ENCODE results near the gene TANGO6.

TANGO6 gene

DNA sequence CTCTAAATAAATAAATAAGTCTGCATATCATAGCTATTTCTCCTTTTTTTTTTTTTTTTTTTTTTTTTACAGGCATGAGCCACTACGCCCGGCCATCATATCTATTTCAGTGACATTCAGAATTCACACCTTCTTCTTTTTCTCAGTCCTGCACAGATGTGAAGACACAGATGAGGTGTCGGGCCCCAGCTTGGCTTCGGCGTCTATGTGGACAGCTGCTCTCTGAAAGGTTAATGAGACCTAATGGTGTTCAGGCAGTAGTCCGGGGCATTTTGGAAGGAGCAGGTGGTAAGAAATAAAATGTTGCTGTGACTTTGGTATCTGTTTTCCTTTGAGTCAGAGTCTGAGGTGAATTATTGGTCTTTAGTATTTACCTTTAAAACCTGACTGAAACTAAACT, 23.6 kb downstream of the TANGO6 start:
- DNase-seq (ENCODE audit: low spot score): no peak

DNA sequence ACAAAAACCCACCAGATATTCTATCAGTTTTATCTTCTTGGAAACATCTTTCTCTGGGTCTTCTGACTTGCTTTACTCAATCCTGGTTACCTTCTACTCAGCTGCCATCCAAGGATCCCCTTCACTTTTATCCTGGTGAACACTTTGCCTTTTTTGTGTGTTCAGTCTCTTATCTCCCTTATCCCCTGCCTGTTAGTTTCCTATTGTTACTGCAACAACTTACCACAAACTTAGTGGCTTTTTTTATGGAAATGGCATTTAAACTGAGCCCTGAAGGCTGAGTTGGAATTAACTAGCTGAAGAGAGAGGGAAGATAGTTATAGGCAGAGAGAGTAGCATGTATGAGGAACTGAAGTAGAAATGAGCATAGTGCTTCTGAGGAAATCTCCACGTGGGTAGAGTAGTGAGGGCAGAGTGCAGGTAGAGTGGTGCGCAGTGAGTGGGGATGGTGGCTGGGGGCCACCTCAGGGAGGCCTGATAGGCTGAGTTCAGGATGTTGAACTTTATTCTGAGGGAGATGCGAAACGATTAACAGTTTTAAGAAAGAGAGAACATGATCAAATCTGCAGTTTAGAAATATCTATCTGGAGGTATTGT, 26.3 kb downstream of the TANGO6 start:
- no peak for DNase-seq (ENCODE audit: low spot score)

DNA sequence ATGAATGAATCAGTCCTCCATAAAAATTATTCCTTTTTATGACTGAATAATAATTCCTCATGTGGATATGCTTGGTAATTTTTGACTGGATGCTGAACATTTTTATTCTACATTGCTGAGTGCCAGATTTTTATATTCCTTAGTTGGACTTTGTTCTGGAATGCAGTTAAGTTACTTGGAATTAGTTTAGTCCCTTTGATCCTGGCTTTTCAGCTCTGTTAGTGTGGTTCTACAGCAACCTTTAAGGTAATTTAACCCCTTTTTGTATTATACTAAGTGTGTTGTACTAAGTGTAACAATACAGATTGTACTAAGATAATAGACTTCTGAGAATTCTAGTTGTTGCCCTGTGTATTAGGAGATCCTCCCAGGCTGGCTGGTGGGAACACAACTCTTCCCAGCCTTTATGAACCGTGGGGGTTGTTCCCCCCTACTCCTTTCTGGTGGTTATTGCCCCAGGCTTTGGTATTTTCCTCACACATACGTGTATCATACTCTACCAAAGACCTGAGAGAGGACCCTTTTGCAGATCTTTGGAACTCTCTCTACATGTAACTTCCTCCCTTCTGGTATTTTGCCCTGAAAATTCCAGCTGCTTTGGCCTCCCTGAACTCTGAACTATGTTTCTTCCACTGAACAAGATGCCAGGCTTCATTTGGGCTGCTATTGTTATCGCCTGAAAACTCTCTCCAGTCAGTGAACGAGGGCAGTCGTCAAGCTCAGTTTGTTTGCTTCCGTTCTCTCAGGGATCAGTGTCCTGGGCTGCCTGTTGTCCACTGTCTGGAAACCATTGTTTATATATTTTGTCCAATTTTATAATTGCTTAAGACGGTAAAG, 30.5 kb downstream of the TANGO6 start:
- no peak for DNase-seq (ENCODE audit: low spot score)

DNA sequence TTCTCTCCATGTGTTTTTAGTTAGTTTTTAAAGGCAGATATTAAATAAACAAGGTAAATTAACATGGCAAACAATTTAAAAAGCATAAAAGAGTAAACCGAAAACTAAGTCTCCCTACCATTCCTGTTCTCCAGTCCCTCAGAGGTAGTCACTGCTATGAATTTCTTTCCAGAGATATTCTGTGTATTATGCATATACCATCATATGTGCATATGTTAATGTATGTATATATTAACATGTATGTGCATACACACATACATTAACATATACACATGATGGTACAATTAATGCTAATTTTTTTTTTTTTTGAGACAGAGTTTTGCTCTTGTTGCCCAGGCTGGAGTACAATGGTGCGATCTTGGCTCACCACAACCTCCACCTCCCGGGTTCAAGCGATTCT, 32.5 kb downstream of the TANGO6 start:
- DNase-seq (ENCODE audit: low spot score): no peak

DNA sequence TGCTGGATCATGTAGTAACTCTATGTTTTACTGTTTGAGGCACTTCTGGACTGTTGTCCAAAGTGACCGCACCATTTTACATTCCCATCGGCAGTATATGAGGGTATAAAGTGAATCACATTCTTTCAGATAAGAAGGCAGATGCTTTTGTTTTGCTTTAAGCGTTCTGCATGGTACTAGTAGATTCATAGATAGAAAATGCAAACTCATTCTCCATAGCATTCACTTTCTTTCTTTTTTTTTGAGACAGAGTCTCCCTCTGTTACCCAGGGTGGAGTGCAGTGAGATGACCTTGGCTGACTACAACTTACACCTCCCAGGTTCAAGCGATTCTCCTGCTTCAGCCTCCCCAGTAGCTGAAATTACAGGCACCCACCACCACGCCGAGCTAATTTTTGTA, 40.4 kb downstream of the TANGO6 start:
- no peak for DNase-seq (ENCODE audit: low spot score)

DNA sequence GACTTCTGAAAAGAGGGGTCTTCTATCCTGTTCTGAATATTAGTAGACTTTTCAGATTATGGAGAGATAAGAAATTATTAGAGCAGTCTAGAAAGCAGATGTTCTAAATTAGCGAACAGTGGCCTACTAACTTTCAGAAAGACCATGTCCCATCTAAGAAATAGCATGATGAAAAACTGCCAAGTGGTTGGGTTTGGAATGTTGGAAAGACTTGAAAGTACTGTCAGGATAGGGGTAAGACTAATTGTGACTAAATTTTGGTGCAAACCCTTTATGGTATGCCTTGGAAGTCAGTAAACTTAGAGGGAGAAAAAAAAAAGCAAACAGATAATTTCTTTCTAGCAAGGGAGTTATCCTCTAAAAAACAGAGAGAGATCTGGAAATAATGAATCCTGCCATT, 41.1 kb downstream of the TANGO6 start:
- no peak for DNase-seq (ENCODE audit: low spot score)

DNA sequence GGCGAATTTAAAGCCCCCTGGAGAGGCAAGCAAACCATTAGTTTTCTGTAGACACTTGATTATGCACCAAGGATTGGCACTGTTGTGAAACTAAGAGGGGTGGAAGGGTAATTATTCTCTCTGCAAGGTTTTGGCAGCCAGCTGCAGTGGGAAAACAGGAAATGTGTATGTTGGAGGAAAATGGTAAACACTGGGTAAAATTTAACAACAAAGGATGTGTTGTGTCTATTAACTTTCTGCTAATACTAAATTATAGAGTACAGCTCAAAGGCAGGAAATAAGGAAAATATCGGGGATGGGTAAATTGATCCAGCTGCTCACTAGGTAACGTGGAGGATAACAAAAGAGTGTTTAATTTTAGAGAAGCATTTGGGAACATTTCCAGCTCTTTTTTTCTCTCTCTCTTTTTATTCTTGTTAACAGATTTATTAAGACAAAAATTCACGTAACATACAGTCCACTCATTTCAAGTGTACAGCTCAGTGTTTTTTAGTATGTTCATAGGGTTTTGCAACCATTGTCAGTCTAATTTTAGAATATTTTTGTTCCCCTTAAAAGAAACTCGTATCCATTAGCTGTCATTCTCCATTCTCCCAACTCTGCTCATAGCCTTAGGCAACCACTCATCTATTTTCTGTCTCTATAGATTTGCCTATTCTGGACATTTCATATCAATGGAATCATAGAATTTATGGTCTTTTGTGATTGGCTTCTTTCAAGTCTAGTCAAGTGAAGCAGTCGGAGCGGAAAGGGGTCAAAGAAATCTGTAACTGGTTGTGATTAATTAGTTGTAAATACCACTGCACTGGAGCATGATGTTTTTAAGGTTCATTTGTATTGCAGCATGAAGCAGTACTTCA, 41.8 kb downstream of the TANGO6 start:
- no peak for DNase-seq (ENCODE audit: low spot score)

DNA sequence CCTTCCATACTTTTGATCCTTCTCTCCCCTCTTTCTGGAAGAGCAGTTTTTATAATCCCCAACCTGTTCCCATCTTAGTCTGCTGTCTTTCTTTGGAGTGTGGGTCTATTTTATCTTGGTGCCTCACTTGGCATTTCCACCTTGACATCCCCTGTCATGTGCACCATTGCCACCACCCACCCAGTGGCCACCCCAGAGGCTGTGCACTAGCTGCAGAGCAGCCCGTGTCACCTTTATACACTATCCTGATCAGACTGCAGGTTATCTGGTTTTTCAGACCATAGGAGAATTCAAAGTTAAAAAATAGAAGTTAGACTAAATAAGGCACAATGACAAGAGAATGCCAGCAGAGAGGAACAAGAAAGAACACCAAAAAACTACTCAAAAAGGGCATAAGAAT, 43.8 kb downstream of the TANGO6 start:
- no peak for DNase-seq (ENCODE audit: low spot score)

DNA sequence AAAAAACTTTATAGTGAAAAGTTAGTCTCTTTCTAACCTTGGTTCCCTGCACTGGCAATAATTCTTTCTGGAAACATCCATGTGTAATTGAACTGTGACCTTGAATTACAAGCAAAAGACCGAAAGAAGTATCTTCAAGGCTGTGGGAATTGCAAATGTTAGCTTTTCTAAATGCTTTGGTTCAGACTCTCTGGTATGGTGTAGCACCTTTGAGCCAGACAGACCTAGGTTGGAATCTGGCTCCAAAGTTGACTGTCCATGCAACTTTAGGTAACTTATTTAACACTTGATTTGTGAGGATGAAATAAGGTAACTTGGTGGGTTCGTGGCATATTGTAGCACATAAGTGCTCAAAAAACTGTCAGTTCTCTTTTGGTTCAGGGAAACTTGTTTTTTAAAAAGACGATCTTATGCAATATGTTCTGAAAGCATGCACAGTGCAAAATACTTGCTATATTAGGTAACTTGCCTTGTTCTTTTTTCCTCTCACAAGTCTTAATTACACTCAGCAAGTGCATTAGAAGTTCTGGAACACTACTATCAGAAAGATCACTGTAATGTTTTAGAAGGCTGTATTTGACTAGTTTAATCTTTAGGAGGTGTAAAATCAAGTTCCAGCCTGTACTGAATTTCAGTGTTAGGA, 46.3 kb downstream of the TANGO6 start:
- DNase-seq (ENCODE audit: low spot score): no peak

DNA sequence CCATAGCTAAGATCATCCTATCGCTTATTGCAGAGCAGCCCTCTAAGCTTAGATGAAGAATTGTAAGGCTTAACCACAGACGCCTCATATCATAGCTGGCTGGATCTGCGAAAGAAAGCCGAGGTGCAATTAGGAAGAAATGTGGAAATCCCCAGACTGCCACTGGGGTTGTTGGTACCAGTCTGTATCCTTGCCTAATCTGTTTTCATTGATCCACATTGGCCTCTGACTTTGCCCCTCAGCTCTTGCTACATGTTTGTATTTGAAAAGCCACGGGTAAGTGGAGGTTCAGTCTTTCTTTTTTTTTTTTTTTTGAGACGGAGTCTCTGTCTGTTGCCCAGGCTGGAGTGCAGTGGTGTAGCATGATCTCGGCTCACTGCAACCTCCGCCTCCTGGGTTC, 48.9 kb downstream of the TANGO6 start:
- no peak for DNase-seq (ENCODE audit: low spot score)

DNA sequence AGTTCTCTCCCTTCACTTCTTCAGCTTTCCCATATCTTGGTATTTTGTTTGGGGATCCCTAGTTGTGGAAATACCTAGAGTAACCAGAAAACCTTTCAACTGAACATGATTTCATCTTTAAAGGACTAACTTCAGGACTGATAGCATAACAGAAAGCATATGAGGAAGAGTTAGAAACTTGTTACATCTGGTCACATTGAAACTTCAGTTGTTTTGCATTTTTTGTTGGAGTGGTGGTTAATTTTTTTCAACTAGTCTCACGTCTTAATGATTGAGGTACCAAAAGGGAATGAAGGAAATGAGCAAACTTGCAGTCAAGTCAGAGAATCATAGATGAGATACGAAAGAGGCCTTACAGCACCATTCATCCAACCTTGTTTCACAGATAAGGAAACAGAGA, 49.6 kb downstream of the TANGO6 start:
- DNase-seq (ENCODE audit: low spot score): no peak

DNA sequence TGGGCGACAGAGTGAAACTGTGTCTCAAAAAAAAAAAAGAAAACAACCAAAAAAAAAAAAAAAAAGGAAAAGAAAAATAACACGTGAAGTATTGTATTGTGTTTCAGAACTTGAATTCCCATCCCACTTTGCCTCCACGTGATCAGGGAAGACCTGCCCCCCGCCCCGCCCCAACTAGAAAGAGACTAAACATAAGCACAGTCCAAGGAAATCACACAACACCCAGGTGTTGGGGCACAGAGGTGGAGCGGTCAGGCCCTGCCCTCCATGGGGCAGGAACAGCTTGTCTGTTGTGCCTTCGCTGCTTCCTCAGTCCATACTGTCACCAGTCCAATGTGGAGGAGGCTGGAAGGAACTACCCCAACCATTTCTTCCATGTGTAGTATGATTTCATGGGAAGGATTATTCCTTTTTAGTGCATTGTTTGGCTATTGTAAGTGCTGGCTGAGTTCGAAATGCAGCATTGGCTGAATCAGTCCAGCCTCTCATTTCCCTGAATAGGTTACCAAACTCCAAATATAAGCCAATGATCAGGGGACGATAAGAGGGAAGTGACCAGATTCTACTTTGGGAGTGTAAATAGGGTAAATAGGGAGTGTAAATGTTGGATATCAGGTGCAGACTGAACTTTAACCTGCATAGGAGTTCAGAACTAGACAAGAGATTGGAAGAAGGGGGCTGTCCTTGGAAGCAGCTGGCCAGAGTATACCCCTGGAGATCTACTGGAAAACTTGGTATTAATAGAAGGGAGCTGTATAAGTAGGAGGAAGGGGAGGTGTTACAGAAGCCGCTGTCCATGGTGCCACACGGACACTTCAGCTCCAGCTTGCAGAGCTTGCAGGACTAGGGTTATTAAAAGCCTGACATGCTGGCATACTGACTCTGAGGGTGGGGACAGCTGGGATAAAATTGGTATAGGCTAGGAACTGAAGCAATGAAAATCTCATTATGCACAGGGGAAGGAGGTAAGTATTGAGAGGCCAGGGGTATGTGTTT, 50.7 kb downstream of the TANGO6 start:
- DNase-seq (ENCODE audit: low spot score): no peak

DNA sequence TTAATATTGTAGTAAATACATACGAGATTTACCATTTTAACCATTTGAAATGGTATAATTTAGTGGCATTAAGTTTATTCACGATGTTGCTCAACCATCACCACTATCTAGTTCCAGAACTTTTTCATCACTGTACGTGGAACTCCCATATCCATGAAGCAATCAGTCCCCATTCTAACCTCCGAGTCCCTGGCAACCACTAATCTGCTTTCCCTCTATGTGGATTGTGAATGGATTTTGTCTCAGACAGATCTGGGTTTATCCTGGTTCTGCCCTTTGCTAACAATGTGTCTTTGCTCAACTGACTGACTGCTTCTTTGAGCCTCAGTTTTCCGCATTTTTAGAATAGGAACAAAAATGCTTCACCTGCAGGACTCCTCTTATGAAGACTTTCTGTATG, 51.4 kb downstream of the TANGO6 start:
- DNase-seq (ENCODE audit: low spot score): no peak

DNA sequence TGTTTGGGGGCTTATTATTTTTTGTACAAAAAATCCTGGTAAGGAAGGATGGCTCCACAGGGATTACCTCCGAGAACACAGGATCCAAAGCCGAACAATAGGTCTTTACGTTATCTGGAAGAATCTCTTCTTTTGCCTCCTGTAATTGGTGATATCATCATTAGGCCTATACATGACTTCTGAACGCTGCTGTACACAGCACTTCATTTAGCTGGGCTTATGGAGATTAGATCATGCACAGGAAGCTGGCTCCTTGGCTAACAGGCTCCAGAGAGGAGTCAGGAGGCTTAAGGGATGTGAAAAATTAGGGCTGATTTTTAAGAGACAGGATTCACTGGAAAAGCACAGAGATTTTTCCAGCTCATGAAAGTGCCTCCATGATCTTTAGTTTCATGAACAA, 54.7 kb downstream of the TANGO6 start:
- DNase-seq (ENCODE audit: low spot score): no peak

DNA sequence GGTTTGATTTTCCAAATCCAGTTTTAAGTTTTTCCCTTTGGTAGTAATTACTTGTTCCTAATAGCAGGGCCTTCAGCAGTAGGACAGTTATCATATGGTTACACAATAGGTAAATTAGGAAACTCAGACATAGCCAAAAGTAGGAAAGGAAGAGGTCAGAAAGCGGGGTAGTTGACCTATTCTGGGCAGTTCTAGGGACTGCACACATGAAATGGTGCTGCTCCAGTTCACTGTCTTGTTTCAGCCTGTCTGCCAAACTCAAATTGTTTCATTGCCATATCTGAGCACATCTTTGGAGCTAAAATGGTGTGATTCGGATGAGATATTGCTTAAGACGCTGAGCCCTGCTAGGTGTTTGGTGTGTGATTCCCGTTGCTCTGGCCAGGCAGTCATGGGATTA, 56.7 kb downstream of the TANGO6 start:
- no peak for DNase-seq (ENCODE audit: low spot score)

DNA sequence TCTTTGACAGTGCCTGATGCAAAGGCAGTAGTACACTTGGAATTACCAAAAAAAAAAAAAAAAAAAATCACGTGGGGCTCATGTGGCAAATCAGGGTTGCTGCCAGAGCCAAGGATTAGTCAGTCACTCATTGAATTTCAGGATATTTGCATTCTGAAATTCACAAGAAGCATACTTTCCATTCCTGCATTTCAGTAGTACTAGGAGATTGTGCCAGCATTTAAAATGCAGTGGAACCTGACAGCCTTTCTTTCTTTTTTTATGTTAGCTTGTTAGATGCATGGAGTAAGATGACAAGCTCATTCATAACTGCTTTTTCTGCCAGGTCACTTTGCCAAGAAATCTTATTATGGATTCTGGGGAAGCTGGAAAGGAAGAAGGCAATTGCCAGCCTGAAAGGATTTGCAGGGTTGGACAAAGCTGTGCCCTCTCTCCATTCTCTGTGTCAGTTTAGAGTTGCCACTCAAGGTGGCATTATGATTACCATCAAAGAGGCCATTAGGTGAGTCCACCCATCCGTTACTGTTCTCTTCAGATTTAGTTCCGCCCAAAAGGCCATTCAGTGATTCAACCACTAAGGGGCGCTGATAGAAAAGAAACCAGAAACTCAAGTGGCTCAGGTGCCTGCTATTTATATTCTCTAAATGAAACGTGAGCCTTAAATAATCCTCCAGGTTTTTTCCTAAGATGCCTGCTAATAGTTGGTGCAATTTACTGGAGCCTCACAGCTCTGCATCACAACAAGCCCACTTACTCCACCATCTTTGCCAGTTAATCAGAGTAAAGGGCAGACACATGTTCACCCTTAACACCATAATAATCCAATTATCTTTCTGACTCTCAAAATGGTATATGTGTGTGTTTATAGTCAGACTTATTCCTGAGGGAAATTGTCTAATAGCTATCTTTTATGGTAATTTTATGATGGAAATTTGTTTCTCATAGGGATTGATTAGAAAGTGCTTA, 59.0 kb downstream of the TANGO6 start:
- peak; percentile 70 for DNase-seq (ENCODE audit: low spot score)

DNA sequence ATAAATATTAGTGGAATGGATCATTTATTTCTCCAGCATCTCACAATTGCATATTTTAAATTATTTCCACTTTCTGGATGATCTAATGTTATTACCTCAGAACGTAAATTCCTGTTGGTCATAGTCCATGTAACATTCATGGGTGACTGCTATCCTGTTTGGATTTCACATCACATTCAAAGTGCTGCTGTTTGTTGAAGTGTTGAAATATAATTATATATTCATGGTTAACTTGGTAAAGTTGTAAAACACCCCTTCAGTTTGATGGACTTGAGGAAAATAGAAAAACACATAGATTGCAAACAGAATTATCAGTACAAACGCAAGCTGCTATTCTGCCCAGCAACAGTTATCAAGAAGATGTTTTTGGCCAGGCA, 59.6 kb downstream of the TANGO6 start:
- no peak for DNase-seq (ENCODE audit: low spot score)

DNA sequence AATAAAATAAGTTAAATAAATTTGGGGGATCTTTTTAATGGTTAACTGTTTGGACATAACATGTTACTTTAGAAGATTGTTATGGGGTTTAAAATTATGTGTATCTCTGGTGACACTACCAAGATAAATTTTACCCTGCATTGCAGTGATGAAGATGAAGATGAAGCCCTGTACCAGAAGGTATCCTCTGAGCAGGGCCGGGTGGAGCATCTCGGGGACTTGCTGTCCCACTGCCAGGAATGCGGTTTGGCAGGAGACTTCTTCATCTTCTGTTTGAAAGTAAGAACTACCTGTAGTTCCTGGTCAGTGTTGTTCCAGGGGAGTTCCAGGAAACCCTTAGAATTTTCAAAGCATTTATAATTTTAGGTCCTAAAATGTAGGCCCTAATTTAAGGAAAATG, 64.0 kb downstream of the TANGO6 start:
- DNase-seq (ENCODE audit: low spot score): no peak

DNA sequence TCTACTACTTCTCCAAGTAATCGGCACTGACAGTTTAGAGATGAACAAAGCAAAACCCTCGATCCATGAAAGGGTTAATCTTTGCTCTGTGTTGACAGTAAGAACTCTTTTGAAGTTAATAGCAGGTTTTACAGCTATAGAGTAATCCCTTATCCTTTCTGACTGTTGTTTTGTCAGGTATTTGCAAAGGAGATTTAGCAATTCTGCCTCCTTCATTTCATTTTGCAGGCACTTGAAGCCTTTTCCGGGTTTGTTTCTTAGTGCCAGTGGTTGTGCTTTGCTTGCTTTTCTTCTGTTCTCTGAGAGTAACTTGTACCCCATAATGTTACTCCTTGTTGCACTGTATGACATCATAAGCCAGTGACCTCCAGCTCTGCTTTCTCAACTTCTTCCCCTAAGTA, 64.5 kb downstream of the TANGO6 start:
- no peak for DNase-seq (ENCODE audit: low spot score)

DNA sequence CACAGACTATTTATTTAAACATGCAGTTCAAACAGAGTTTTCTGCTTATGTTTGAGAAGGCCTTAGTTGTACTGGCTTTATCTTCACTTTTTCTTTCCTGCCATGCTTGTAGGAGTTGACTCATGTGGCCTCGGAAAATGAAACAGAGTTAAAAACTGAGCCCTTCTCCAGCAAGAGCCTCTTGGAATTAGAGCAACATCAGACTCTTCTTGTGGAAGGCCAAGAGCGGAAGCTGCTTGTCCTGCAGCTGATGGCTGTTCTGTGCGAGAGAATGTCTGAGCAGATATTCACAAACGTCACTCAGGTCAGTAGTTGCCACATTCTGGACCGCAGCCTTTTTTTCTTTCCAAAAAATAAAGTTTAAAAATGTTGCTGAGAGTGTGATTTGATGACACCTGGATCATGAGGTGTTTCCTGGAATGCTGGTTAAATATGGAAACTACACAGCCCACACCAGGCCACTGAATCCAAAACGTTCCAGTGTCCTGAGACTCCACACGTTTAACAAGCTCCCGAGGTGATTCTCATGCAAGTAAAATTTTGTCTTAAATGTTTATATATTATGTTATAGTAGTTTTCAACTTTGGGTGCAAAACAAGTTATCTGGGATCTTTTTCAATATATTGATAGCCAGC, 65.9 kb downstream of the TANGO6 start:
- DNase-seq (ENCODE audit: low spot score): no peak
